Measurements from ENCODE around the gene NTHL1.

NTHL1 gene

GRCh38 chr16:2054543-2055245, 7.1 kb upstream of the NTHL1 start:
- ChIA-PET POLR2A (no interaction called here), CTCF (no interaction called here)
- Histone ChIP-seq H3K36me3 (ENCODE audit: control insufficient read depth in 2 of 2, insufficient read depth in 1 of 2, low read length in 2 of 2) (peaks cover 12 to 84% of the 10 kb centered on the region in 2 experiments; a peak in 2 of 3 replicates), H3K4me3 (ENCODE audit: low read depth, low read length) (no peak overlapping the region), H3K4me1 (ENCODE audit: control insufficient read depth, insufficient read depth, low read length) (no peaks in the 10 kb centered on the region), H3K9me3 (ENCODE audit: control insufficient read depth, insufficient read depth, low read depth, low read length) (no peaks in the 10 kb centered on the region), H3K27ac (ENCODE audit: extremely low read depth, low read depth, low read length) (no peak overlapping the region)
- no peak for TF ChIP-seq PRDM2 (tag by site-specific recombination; IDR thresholded peaks at IDR 0.05; ENCODE audit: borderline replicate concordance)
- no peak for TF ChIP-seq ZNF391 (tag by site-specific recombination; IDR thresholded peaks at IDR 0.05; ENCODE audit: borderline replicate concordance, low read depth)
- TF ChIP-seq YY1 (tag by site-specific recombination; IDR thresholded peaks at IDR 0.05): no peak
- no peak for TF ChIP-seq ZNF776 (tag by site-specific recombination; IDR thresholded peaks at IDR 0.05; ENCODE audit: borderline replicate concordance)
- no peak for TF ChIP-seq ZSCAN4 (tag by site-specific recombination; IDR thresholded peaks at IDR 0.05)
- no peak for TF ChIP-seq KLF7 (tag by site-specific recombination; IDR thresholded peaks at IDR 0.05; ENCODE audit: borderline replicate concordance)
- TF ChIP-seq MEIS1 (CRISPR knock-in tag; IDR thresholded peaks at IDR 0.05; ENCODE audit: borderline replicate concordance): no peak
- TF ChIP-seq ZNF10 (tag by site-specific recombination; IDR thresholded peaks at IDR 0.05): no peak
- no peak for TF ChIP-seq SETDB1 (IDR thresholded peaks at IDR 0.05; ENCODE audit: insufficient read length, low read length)
- TF ChIP-seq ZBTB7A (tag by site-specific recombination; IDR thresholded peaks at IDR 0.05; ENCODE audit: low read depth): no peak
- no peak for TF ChIP-seq ZNF747 (tag by site-specific recombination; IDR thresholded peaks at IDR 0.05)
- TF ChIP-seq PRDM6 (tag by site-specific recombination; IDR thresholded peaks at IDR 0.05): no peak
- no peak for TF ChIP-seq ZBTB21 (tag by site-specific recombination; IDR thresholded peaks at IDR 0.05)

- H3K27ac ChIP-seq (ENCODE audit: extremely low read depth, low read depth, low read length): no peak overlapping the region
- H3K4me1 ChIP-seq (ENCODE audit: control insufficient read depth, insufficient read depth, low read length): no peaks in the 10 kb centered on the region
- ChIA-PET CTCF (no interaction called here), POLR2A (no interaction called here)
- H3K9me3 ChIP-seq (ENCODE audit: control insufficient read depth, insufficient read depth, low read depth, low read length): no peaks in the 10 kb centered on the region
- no peak overlapping the region for H3K4me3 ChIP-seq (ENCODE audit: low read depth, low read length)
- H3K36me3 ChIP-seq (ENCODE audit: control insufficient read depth in 2 of 2, insufficient read depth in 1 of 2, low read length in 2 of 2): peaks cover 13 to 84% of the 10 kb centered on the region in 2 experiments; a peak in 2 of 3 replicates
- TF ChIP-seq GLI4 (tag by site-specific recombination; IDR thresholded peaks at IDR 0.05) (no peak), ZIC2 (tag by site-specific recombination; IDR thresholded peaks at IDR 0.05) (no peak), ZNF121 (tag by site-specific recombination; IDR thresholded peaks at IDR 0.05) (no peak), ZNF211 (tag by site-specific recombination; IDR thresholded peaks at IDR 0.05; ENCODE audit: low read depth) (no peak), PRDM1 (tag by site-specific recombination; IDR thresholded peaks at IDR 0.05) (no peak), ZNF701 (tag by site-specific recombination; IDR thresholded peaks at IDR 0.05) (no peak), REST (tag by site-specific recombination; IDR thresholded peaks at IDR 0.05) (no peak), ZNF501 (tag by site-specific recombination; IDR thresholded peaks at IDR 0.05) (no peak), ZNF571 (tag by site-specific recombination; IDR thresholded peaks at IDR 0.05) (no peak), IKZF3 (tag by site-specific recombination; IDR thresholded peaks at IDR 0.05) (no peak), ZNF221 (tag by site-specific recombination; IDR thresholded peaks at IDR 0.05; ENCODE audit: borderline replicate concordance) (no peak)
Observed at GRCh38 chr16:2053897-2054296, 6.3 kb upstream of the NTHL1 start.
